HepG2 (cell line): ENCODE results near the gene CPSF4. TPM values are rescaled to one million over a fixed set of nuclear protein-coding genes. Genes with fewer than 3 reads are reported as not detected.
A peak's percentile ranks its signal among the peaks of the same experiment; 100 is the strongest.

Experiments used
- BORCS8-MEF2B ChIP-seq: sonication (generic); formaldehyde crosslinking; IDR thresholded peaks from 2 replicates; pipeline ENCODE4 v1.8.0; 2022; ENCODE audit warnings: mild to moderate bottlenecking, missing genetic modification reagents
- BRCA1 ChIP-seq: sonication (generic); formaldehyde crosslinking; IDR thresholded peaks from 2 replicates; pipeline ENCODE4 v1.4.0; 2020; ENCODE audit warnings: missing genetic modification reagents
- CBX1 ChIP-seq: IDR thresholded peaks from one replicate; pipeline ENCODE4 v1.6.1; 2016; ENCODE audit warnings: antibody characterized with exemption, low read depth
- CC2D1A ChIP-seq: sonication (generic); formaldehyde crosslinking; IDR thresholded peaks from 2 replicates; pipeline ENCODE4 v1.8.1; 2023; ENCODE audit warnings: mild to moderate bottlenecking, missing genetic modification reagents
- CTCF ChIP-seq: sonication (generic); formaldehyde crosslinking; IDR thresholded peaks from 2 replicates; pipeline ENCODE4 v1.5.0; 2020; ENCODE audit warnings: mild to moderate bottlenecking, missing genetic modification reagents, moderate library complexity
- GTF2F1 ChIP-seq: fragments of 150-350 bp; IDR thresholded peaks from 2 replicates; pipeline ENCODE4 v1.6.1; 2014; ENCODE audit warnings: low read length
- KDM5B ChIP-seq: sonication (generic); formaldehyde crosslinking; IDR thresholded peaks from 2 replicates; pipeline ENCODE4 v1.4.0; 2020; ENCODE audit warnings: missing genetic modification reagents, mild to moderate bottlenecking, borderline replicate concordance
- MBNL3 ChIP-seq: fragments of 250-450 bp; sonication (Bioruptor Pico); conservative IDR thresholded peaks from 2 replicates; pipeline ENCODE4 v1.8.0; 2022; ENCODE audit warnings: mild to moderate bottlenecking, inconsistent platforms
- PHF8 ChIP-seq: sonication (generic); formaldehyde crosslinking; IDR thresholded peaks from 2 replicates; pipeline ENCODE4 v1.5.0; 2020; ENCODE audit warnings: missing genetic modification reagents
- POLR2AphosphoS2 ChIP-seq: IDR thresholded peaks from 2 replicates; pipeline ENCODE4 v1.6.1; 2011; ENCODE audit warnings: low read depth, low read length, improper control_type of control experiment
- RARA ChIP-seq: IDR thresholded peaks from 2 replicates; pipeline ENCODE4 v1.6.1; 2016; ENCODE audit warnings: missing genetic modification reagents, missing compliant biosample characterization
- RARG ChIP-seq: sonication (generic); formaldehyde crosslinking; IDR thresholded peaks from 2 replicates; pipeline ENCODE4 v1.4.0; 2020; ENCODE audit warnings: low read depth, mild to moderate bottlenecking, missing genetic modification reagents
- RCOR2 ChIP-seq: IDR thresholded peaks from 2 replicates; pipeline ENCODE4 v1.6.1; 2016; ENCODE audit warnings: missing biosample characterization, missing genetic modification reagents
- SMAD1 ChIP-seq: sonication (generic); formaldehyde crosslinking; IDR thresholded peaks from 2 replicates; pipeline ENCODE4 v1.4.0; 2020; ENCODE audit warnings: missing genetic modification reagents, low read depth, mild to moderate bottlenecking, borderline replicate concordance
- TOE1 ChIP-seq: sonication (generic); formaldehyde crosslinking; IDR thresholded peaks from 2 replicates; pipeline ENCODE4 v1.4.0; 2020; ENCODE audit warnings: mild to moderate bottlenecking, missing genetic modification reagents
- ZBTB39 ChIP-seq: sonication (generic); formaldehyde crosslinking; IDR thresholded peaks from 2 replicates; pipeline ENCODE4 v1.5.0; 2020; ENCODE audit warnings: missing genetic modification reagents
- ZBTB43 ChIP-seq: sonication (generic); formaldehyde crosslinking; conservative IDR thresholded peaks from 2 replicates; pipeline ENCODE4 v1.4.0; 2020; ENCODE audit warnings: missing genetic modification reagents
- ZBTB44 ChIP-seq: sonication (generic); formaldehyde crosslinking; IDR thresholded peaks from 2 replicates; pipeline ENCODE4 v1.4.0; 2020; ENCODE audit warnings: missing genetic modification reagents
- ZBTB7A ChIP-seq: sonication (generic); formaldehyde crosslinking; IDR thresholded peaks from 2 replicates; pipeline ENCODE4 v1.8.0; 2022; ENCODE audit warnings: mild to moderate bottlenecking, missing genetic modification reagents
- ZFP90 ChIP-seq: sonication (generic); formaldehyde crosslinking; IDR thresholded peaks from 2 replicates; pipeline ENCODE4 v1.8.0; 2022; ENCODE audit warnings: missing genetic modification reagents, mild to moderate bottlenecking, inconsistent platforms, borderline replicate concordance
- ZFX ChIP-seq: sonication (generic); formaldehyde crosslinking; IDR thresholded peaks from 2 replicates; pipeline ENCODE4 v1.4.0; 2020; ENCODE audit warnings: mild to moderate bottlenecking, low read depth, missing genetic modification reagents, moderate library complexity
- ZNF260 ChIP-seq: sonication (generic); formaldehyde crosslinking; IDR thresholded peaks from 2 replicates; pipeline ENCODE4 v1.4.0; 2020; ENCODE audit warnings: missing genetic modification reagents, low read depth, mild to moderate bottlenecking, borderline replicate concordance
- ZNF691 ChIP-seq: sonication (generic); formaldehyde crosslinking; IDR thresholded peaks from 2 replicates; pipeline ENCODE4 v1.4.0; 2020; ENCODE audit warnings: missing genetic modification reagents, low read depth, mild to moderate bottlenecking, borderline replicate concordance
- polyA plus RNA-seq, 8 experiments: library from polyadenylated mRNA; depleted of rRNA in 3 of 8; stranded (reverse) in 7 of 8; unstranded in 1 of 8; fragments of >200 nt; fragmentation: Illumina TruSeq in 4 of 8; extraction: Trizol in 4 of 8; gene quantifications; 2 replicates each; pipeline versions ENCODE4 v1.2.1 to v1.2.3, GENCODE V29; 2011 to 2016; ENCODE audit warnings: low read depth in 4 of 8, missing spikeins in 1 of 8, mixed read lengths in 1 of 8; ENCODE audit not compliant: insufficient read depth in 1 of 8
- total RNA-seq, 5 experiments: library from RNA; depleted of rRNA; stranded (reverse); fragments of >200 nt; fragmentation: Illumina TruSeq; extraction: Trizol; gene quantifications; 2 replicates each; pipeline ENCODE4 v1.2.3, GENCODE V29; 2016; ENCODE audit warnings: low read depth in 1 of 5

Gene CPSF4
- total and polyA plus RNA-seq, 2 of the 13 experiments (the other 11 are each of a cell fraction or from before 2014, with no cell fraction given) = 34.1 to 49.6 TPM

GRCh38 chr7:99504603-99505323 lies 66.0 kb downstream of the CPSF4 start, which contains the start of gene ZKSCAN5 (continued):
- TF ChIP-seq ZBTB44 (no peak), SMAD1 (CRISPR knock-in tag) (0 out of 2 replicates have a peak, but pooled peaks have one; percentile 26), ZFP90 (CRISPR knock-in tag) (peak; percentile 48; the same call in 1 of the 2 replicates), GTF2F1 (no peak), KDM5B (CRISPR knock-in tag) (peak; percentile 76; the same call in 1 of the 2 replicates), MBNL3 (CRISPR knock-in tag) (no peak), ZNF260 (CRISPR knock-in tag) (no peak), ZBTB7A (CRISPR knock-in tag) (no peak; the same call in 1 of the 2 replicates), ZNF691 (CRISPR knock-in tag) (no peak; the same call in 1 of the 2 replicates), TOE1 (CRISPR knock-in tag) (no peak), ZFX (CRISPR knock-in tag) (peak; percentile 88), ZBTB43 (CRISPR knock-in tag) (no peak), RCOR2 (CRISPR knock-in tag) (no peak), CBX1 (peak; percentile 41), BRCA1 (CRISPR knock-in tag) (no peak), ZBTB39 (CRISPR knock-in tag) (no peak), RARG (no peak), CTCF (CRISPR knock-in tag) (no peak; the same call in 1 of the 2 replicates), POLR2AphosphoS2 (no peak), PHF8 (CRISPR knock-in tag) (peak; percentile 79), BORCS8-MEF2B (no peak), CC2D1A (no peak), RARA (CRISPR knock-in tag) (0 out of 2 replicates have a peak, but pooled peaks have one; percentile 17)
